Mesenchymal stem cell (in vitro differentiated cells and primary cell): ENCODE results near the gene PALD1.

Experiments
- DNase-seq: peaks from one replicate; pipeline ENCODE4 v3.0.0-alpha.2; 2013
- H2AFZ ChIP-seq: one replicate; pipeline ENCODE4 v1.6.1; 2013; ENCODE audit warnings: low read depth, mild to moderate bottlenecking, control low read depth, inconsistent platforms, low read length, moderate library complexity
- H2AK5ac ChIP-seq: 2 replicates; pipeline ENCODE4 v1.6.1; 2013; ENCODE audit warnings: low read length, moderate library complexity, mild to moderate bottlenecking, inconsistent platforms; ENCODE audit not compliant: severe bottlenecking
- H2BK120ac ChIP-seq: one replicate; pipeline ENCODE4 v1.6.1; 2013; ENCODE audit warnings: low read depth, mild to moderate bottlenecking, inconsistent platforms, low read length, moderate library complexity
- H2BK12ac ChIP-seq, 2 experiments: one replicate each; pipeline ENCODE4 v1.6.1; 2013; ENCODE audit warnings: inconsistent platforms in 2 of 2, low read length in 2 of 2, mild to moderate bottlenecking in 2 of 2, moderate library complexity in 2 of 2, control low read depth in 1 of 2
- H2BK15ac ChIP-seq: one replicate; pipeline ENCODE4 v1.6.1; 2013; ENCODE audit warnings: mild to moderate bottlenecking, low read depth, inconsistent platforms; ENCODE audit not compliant: poor library complexity, severe bottlenecking
- H2BK5ac ChIP-seq: 2 replicates; pipeline ENCODE4 v1.6.1; 2013; ENCODE audit warnings: low read depth, mild to moderate bottlenecking, low read length, control low read depth, inconsistent platforms; ENCODE audit not compliant: poor library complexity, severe bottlenecking
- H3K14ac ChIP-seq, 2 experiments: one replicate each; pipeline ENCODE4 v1.6.1; 2013; ENCODE audit warnings: inconsistent platforms in 2 of 2, low read length in 2 of 2, control low read depth in 1 of 2, mild to moderate bottlenecking in 1 of 2, moderate library complexity in 1 of 2
- H3K18ac ChIP-seq, 2 experiments: one replicate each; pipeline ENCODE4 v1.6.1; 2013; ENCODE audit warnings: inconsistent platforms in 2 of 2, low read length in 2 of 2, control low read depth in 1 of 2, low read depth in 1 of 2, mild to moderate bottlenecking in 1 of 2
- H3K23ac ChIP-seq, 2 experiments: one replicate each; pipeline ENCODE4 v1.6.1; 2013; ENCODE audit warnings: inconsistent platforms in 2 of 2, low read length in 2 of 2, mild to moderate bottlenecking in 2 of 2, moderate library complexity in 2 of 2, control low read depth in 1 of 2
- H3K27ac ChIP-seq: 2 replicates; pipeline ENCODE4 v1.5.1; 2013; ENCODE audit warnings: mild to moderate bottlenecking, moderate library complexity, low read length, control low read depth, inconsistent platforms; ENCODE audit not compliant: poor library complexity, severe bottlenecking
- H3K27me3 ChIP-seq, 2 experiments: 2 replicates each; pipeline versions ENCODE4 v1.6.1 to v1.7.0; 2013; ENCODE audit warnings: low read length in 2 of 2, mild to moderate bottlenecking in 2 of 2, moderate library complexity in 2 of 2, control low read depth in 1 of 2, inconsistent platforms in 1 of 2; ENCODE audit not compliant: control insufficient read depth in 1 of 2, insufficient read depth in 1 of 2
- H3K36me3 ChIP-seq, 2 experiments: 2 replicates each; pipeline versions ENCODE4 v1.6.1 to v1.7.0; 2013; ENCODE audit warnings: low read length in 2 of 2, control low read depth in 1 of 2, inconsistent platforms in 1 of 2, low read depth in 1 of 2, mild to moderate bottlenecking in 1 of 2; ENCODE audit not compliant: insufficient read depth in 2 of 2, control insufficient read depth in 1 of 2
- H3K4ac ChIP-seq, 2 experiments: one replicate each; pipeline ENCODE4 v1.6.1; 2013; ENCODE audit warnings: inconsistent platforms in 2 of 2, low read length in 2 of 2, mild to moderate bottlenecking in 2 of 2, moderate library complexity in 2 of 2, control low read depth in 1 of 2, low read depth in 1 of 2
- H3K4me1 ChIP-seq: 2 replicates; pipeline ENCODE4 v1.6.1; 2013; ENCODE audit warnings: low read depth, low read length, control low read depth; ENCODE audit not compliant: control insufficient read depth, insufficient read depth
- H3K4me2 ChIP-seq: 2 replicates; pipeline ENCODE4 v1.6.1; 2013; ENCODE audit warnings: low read length, mild to moderate bottlenecking, inconsistent platforms; ENCODE audit not compliant: poor library complexity, severe bottlenecking
- H3K4me3 ChIP-seq, 2 experiments: 2 replicates each; pipeline versions ENCODE4 v1.5.1 to v1.7.0; 2013; ENCODE audit warnings: low read length in 2 of 2, mild to moderate bottlenecking in 2 of 2, control low read depth in 1 of 2, low read depth in 1 of 2; ENCODE audit not compliant: insufficient read depth in 1 of 2
- H3K79me1 ChIP-seq: replicated peaks from 2 replicates; pipeline ENCODE4 v1.6.1; 2013; ENCODE audit warnings: mild to moderate bottlenecking, control low read depth, low read length, inconsistent platforms; ENCODE audit not compliant: poor library complexity, severe bottlenecking
- H3K9ac ChIP-seq: 2 replicates; pipeline ENCODE4 v1.7.0; 2013; ENCODE audit warnings: mild to moderate bottlenecking, low read length, moderate library complexity
- H3K9me3 ChIP-seq: 2 replicates; pipeline ENCODE4 v1.7.0; 2013; ENCODE audit warnings: mild to moderate bottlenecking, low read length; ENCODE audit not compliant: control insufficient read depth
- H4K8ac ChIP-seq: one replicate; pipeline ENCODE4 v1.6.1; 2013; ENCODE audit warnings: inconsistent platforms, mild to moderate bottlenecking, low read length, moderate library complexity
- H4K91ac ChIP-seq: one replicate; pipeline ENCODE4 v1.6.1; 2013; ENCODE audit warnings: mild to moderate bottlenecking, low read length, inconsistent platforms
- WGBS: methylation state at CpG from one replicate; pipeline ENCODE4 v1.1.7; 2013; ENCODE audit warnings: mixed read lengths; 5-methylcytosine and 5-hydroxymethylcytosine counted together

The PALD1 gene

DNA sequence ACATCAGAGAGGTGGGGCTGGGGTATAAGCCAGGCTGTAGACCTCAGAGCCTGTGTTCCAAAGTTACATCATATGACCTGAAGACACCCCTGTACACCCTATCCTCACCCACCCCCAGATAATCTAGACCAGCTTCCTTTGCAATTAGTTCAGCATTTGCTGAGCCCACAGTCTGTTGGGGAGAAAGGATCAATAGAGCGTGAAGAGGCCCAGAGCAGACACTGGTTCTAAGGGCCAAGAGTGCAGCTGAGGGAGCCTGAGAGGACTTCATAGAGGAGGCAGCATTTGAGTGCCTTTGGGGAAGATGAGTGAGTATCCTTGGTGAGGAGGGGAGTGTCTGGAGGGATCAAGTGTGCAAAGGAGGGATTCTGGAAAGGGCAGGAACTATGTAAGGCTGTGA lies 65.3 kb downstream of the PALD1 start:
- no peaks in the 10 kb centered on the region for H3K9me3 ChIP-seq
- no peak overlapping the region for H3K4me3 ChIP-seq
- no peak overlapping the region for H2BK15ac ChIP-seq
- H3K79me1 ChIP-seq, result no peaks in the 10 kb centered on the region
- H4K8ac ChIP-seq, result no peak overlapping the region
- peaks cover 23% of the 10 kb centered on the region for H3K4me1 ChIP-seq
- H3K4ac ChIP-seq, result no peak overlapping the region
- H3K23ac ChIP-seq, result no peak overlapping the region
- peaks cover 0 to 38% of the 10 kb centered on the region in 2 experiments for H3K27me3 ChIP-seq
- H3K9ac ChIP-seq, result no peak overlapping the region
- no peak overlapping the region for H2BK120ac ChIP-seq
- no peak overlapping the region for H3K14ac ChIP-seq
- H4K91ac ChIP-seq, result no peak overlapping the region
- WGBS, result 90% methylated on average over 1 of the region's 1 CpG
- H2AK5ac ChIP-seq, result no peak overlapping the region
- no peak for DNase-seq
- H3K27ac ChIP-seq, result no peak overlapping the region
- H3K4me2 ChIP-seq, result no peak overlapping the region
- no peak overlapping the region for H2BK12ac ChIP-seq
- H3K18ac ChIP-seq, result no peak overlapping the region
- H2AFZ ChIP-seq, result no peak overlapping the region
- H2BK5ac ChIP-seq, result no peak overlapping the region
- H3K36me3 ChIP-seq, result peaks cover 0 to 10% of the 10 kb centered on the region in 2 experiments

DNA sequence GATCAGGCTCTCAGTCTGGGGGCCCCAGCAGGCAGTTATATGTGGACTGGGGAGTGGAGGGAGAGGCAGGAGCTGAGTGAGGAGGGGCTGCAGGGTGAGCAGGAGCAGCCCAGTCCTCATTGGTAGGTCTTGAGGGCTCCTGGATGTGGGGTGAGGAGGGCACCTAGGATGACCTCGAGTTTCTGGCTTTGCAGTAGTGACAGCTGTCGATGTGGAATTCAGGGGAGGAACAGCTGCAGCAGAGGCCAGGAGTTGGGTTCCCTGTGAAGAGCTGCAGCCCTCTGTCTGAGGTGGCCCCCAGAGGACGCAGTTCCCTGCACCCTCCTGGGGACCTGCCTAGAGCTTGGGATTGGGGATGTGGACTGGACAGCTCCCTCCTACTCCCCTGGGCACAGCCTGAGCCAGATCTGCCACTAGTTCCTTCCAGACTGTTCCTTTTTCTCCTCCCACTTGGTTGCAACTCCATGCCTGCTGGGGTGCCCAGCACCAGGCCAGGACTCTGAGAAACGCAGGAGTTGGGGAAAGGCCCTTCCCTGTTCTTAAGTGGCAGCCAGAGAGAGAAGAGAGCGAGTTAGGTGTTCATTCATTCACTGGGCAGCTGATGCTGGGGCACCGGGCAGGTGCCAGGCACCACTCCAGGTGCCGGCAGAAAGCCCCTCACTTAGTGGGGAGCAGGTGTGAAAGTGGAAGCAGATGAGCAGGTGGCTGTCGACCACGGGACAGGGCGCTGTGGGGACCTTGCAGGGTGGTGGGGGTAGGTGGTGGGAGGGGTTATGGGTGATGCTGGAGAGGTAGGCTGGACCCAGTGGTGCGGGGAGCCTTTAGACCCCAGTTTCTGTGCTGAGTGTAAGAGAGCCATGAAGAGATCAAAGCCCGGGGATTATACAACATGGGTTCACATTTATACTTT lies 66.1 kb downstream of the PALD1 start:
- Histone ChIP-seq H2BK5ac (no peak overlapping the region), H3K23ac (no peak overlapping the region), H3K18ac (no peak overlapping the region), H3K27me3 (peaks cover 0 to 35% of the 10 kb centered on the region in 2 experiments), H2BK120ac (no peak overlapping the region), H3K79me1 (no peaks in the 10 kb centered on the region), H3K4me2 (no peak overlapping the region), H3K14ac (no peak overlapping the region), H2BK15ac (no peak overlapping the region), H4K91ac (no peak overlapping the region), H2AFZ (no peak overlapping the region), H2BK12ac (no peak overlapping the region), H3K9me3 (no peaks in the 10 kb centered on the region), H3K4me3 (no peak overlapping the region), H3K4me1 (peaks cover 23% of the 10 kb centered on the region), H3K4ac (no peak overlapping the region), H3K9ac (no peak overlapping the region), H4K8ac (no peak overlapping the region), H2AK5ac (no peak overlapping the region), H3K27ac (no peak overlapping the region), H3K36me3 (peaks cover 0 to 10% of the 10 kb centered on the region in 2 experiments)
- 74% methylated on average over 11 of the region's 12 CpGs for WGBS
- DNase-seq, result no peak

- Histone ChIP-seq H2BK15ac (no peak overlapping the region), H3K79me1 (no peaks in the 10 kb centered on the region), H2BK12ac (no peak overlapping the region), H2AK5ac (no peak overlapping the region), H3K9me3 (no peaks in the 10 kb centered on the region), H3K9ac (no peak overlapping the region), H3K4ac (no peak overlapping the region), H2BK5ac (no peak overlapping the region), H3K4me3 (no peak overlapping the region), H3K27me3 (peaks cover 0 to 27% of the 10 kb centered on the region in 2 experiments), H2BK120ac (no peak overlapping the region), H3K18ac (no peak overlapping the region), H3K23ac (no peak overlapping the region), H3K4me2 (no peak overlapping the region), H4K8ac (no peak overlapping the region), H3K14ac (no peak overlapping the region), H3K36me3 (no peaks in the 10 kb centered on the region), H2AFZ (no peak overlapping the region), H4K91ac (no peak overlapping the region), H3K27ac (no peak overlapping the region), H3K4me1 (peaks cover 22% of the 10 kb centered on the region)
- WGBS, result 68% methylated on average over 3 of the region's 3 CpGs
- no peak for DNase-seq
Measured at GRCh38 chr10:70546584-70546983, 68.0 kb downstream of the PALD1 start.

- Histone ChIP-seq H3K4me3 (no peak overlapping the region), H3K18ac (no peak overlapping the region), H2BK15ac (no peak overlapping the region), H3K23ac (no peak overlapping the region), H4K91ac (no peak overlapping the region), H3K79me1 (no peaks in the 10 kb centered on the region), H2BK120ac (no peak overlapping the region), H3K4me1 (peaks cover 23% of the 10 kb centered on the region), H3K9ac (no peak overlapping the region), H2BK12ac (no peak overlapping the region), H3K4ac (no peak overlapping the region), H3K14ac (no peak overlapping the region), H2AFZ (no peak overlapping the region), H3K27ac (no peak overlapping the region), H3K4me2 (no peak overlapping the region), H2BK5ac (no peak overlapping the region), H3K27me3 (peaks cover 0 to 8% of the 10 kb centered on the region in 2 experiments), H2AK5ac (peak overlapping the region; percentile 76), H3K36me3 (no peaks in the 10 kb centered on the region), H4K8ac (no peak overlapping the region), H3K9me3 (no peaks in the 10 kb centered on the region)
- DNase-seq, result no peak
- WGBS, result 80% methylated on average over 12 of the region's 12 CpGs
Measured at GRCh38 chr10:70549351-70549961, 70.9 kb downstream of the PALD1 start.
